GM12878 (cell line): ENCODE data around the gene MEGF9. TPM values are rescaled to one million over a fixed set of nuclear protein-coding genes. Genes with fewer than 3 reads are reported as not detected.

Source experiments
- ATAC-seq: fragments of 200-7000 bp; cut with Tn5 transposase; 3 replicates; pipeline ENCODE4 v1.9.1; 2020; ENCODE audit warnings: mild to moderate bottlenecking, moderate library complexity
- BruUV-seq: library from RNA; stranded (reverse); fragments of 400-500 nt; replicated peaks from 2 replicates; lab custom pipeline; 2021; lab: Mats Ljungman, UMichigan
- CTCF ChIA-PET: fragments of 300-600 bp; sonication (Branson Sonifier 250); formaldehyde crosslinking; extraction: SDS; loops from one replicate; lab custom pipeline; 2021; ENCODE audit warnings: inconsistent platforms; lab: Yijun Ruan, JAX
- POLR2A ChIA-PET: fragments of 350-600 bp; formaldehyde crosslinking; extraction: SDS; loops from one replicate; lab custom pipeline; 2021; ENCODE audit warnings: inconsistent platforms; lab: Charles Lee
- RAD21 ChIA-PET: fragments of 300-600 bp; sonication (Branson Sonifier 250); formaldehyde crosslinking; loops from one replicate; lab custom pipeline; 2023; ENCODE audit warnings: antibody characterized with exemption; ENCODE audit not compliant: unreplicated experiment; lab: Charles Lee
- SMC1A ChIA-PET: fragments of 300-600 bp; sonication (Branson Sonifier 250); formaldehyde crosslinking; loops from one replicate; lab custom pipeline; 2023; ENCODE audit not compliant: unreplicated experiment, uncharacterized antibody; lab: Charles Lee
- DNase-seq: peaks from one replicate; pipeline ENCODE4 v3.0.0-alpha.2; 2011; ENCODE audit warnings: low read depth, low spot score
- FAIRE-seq: peaks from 3 replicates; lab custom pipeline; 2011; peaks lifted over from hg19 to GRCh38; lab: Jason Lieb, UNC
- H2AFZ ChIP-seq: 2 replicates; pipeline ENCODE4 v1.6.0; 2011; ENCODE audit warnings: low read depth, low read length, control low read depth; ENCODE audit not compliant: control insufficient read depth
- H3K27ac ChIP-seq: 2 replicates; pipeline ENCODE4 v1.5.1; 2011; ENCODE audit warnings: control low read depth; ENCODE audit not compliant: control insufficient read depth, insufficient read depth
- H3K27me3 ChIP-seq, 2 experiments: replicated peaks in 1 of 2; 2 replicates each; pipeline versions ENCODE4 v1.6.0 to v1.6.1; 2011; ENCODE audit warnings: low read length in 1 of 2; ENCODE audit not compliant: control insufficient read depth in 2 of 2, insufficient read depth in 2 of 2
- H3K36me3 ChIP-seq, 2 experiments: 2 replicates each; pipeline ENCODE4 v1.5.1; 2011; ENCODE audit warnings: low read length in 1 of 2; ENCODE audit not compliant: control insufficient read depth in 2 of 2, insufficient read depth in 2 of 2
- H3K4me1 ChIP-seq: 2 replicates; pipeline ENCODE4 v1.6.1; 2011; ENCODE audit warnings: mild to moderate bottlenecking, low read length, moderate library complexity, mixed read lengths; ENCODE audit not compliant: control insufficient read depth, insufficient read depth
- H3K4me2 ChIP-seq: 2 replicates; pipeline ENCODE4 v1.6.0; 2011; ENCODE audit warnings: control low read depth; ENCODE audit not compliant: control insufficient read depth, insufficient read depth
- H3K4me3 ChIP-seq: fragments of 200-600 bp; sonication (generic); 2 replicates; pipeline ENCODE4 v1.5.1; 2016
- H3K79me2 ChIP-seq: 2 replicates; pipeline ENCODE4 v1.6.0; 2011; ENCODE audit warnings: low read length; ENCODE audit not compliant: control insufficient read depth, insufficient read depth
- H3K9ac ChIP-seq: 2 replicates; pipeline ENCODE4 v1.8.0; 2011; ENCODE audit warnings: low read length, control low read depth, mixed read lengths; ENCODE audit not compliant: control insufficient read depth, insufficient read depth
- H3K9me3 ChIP-seq: replicated peaks from 3 replicates; pipeline ENCODE4 v1.5.1; 2011; ENCODE audit warnings: mild to moderate bottlenecking, low read length; ENCODE audit not compliant: control insufficient read depth, insufficient read depth
- H4K20me1 ChIP-seq: 2 replicates; pipeline ENCODE4 v1.6.0; 2011; ENCODE audit not compliant: control insufficient read depth, insufficient read depth
- CBX5 ChIP-seq: sonication (generic); IDR thresholded peaks from 2 replicates; pipeline ENCODE4 v1.6.1; 2016; ENCODE audit warnings: low read depth, moderate library complexity, mild to moderate bottlenecking, inconsistent platforms
- JUND ChIP-seq: IDR thresholded peaks from 2 replicates; pipeline ENCODE4 v1.6.1; 2012; ENCODE audit warnings: low read depth, mild to moderate bottlenecking, low read length, improper control_type of control experiment, moderate library complexity
- MEF2B ChIP-seq: fragments of 450-650 bp; IDR thresholded peaks from 2 replicates; pipeline ENCODE4 v1.6.1; 2018; ENCODE audit warnings: mild to moderate bottlenecking, moderate library complexity; ENCODE audit not compliant: partially characterized antibody, poor library complexity, severe bottlenecking
- ZBTB33 ChIP-seq: fragments of 450-650 bp; IDR thresholded peaks from 2 replicates; pipeline ENCODE4 v1.6.1; 2017; ENCODE audit warnings: mild to moderate bottlenecking
- ZBTB4 ChIP-seq: fragments of 450-650 bp; formaldehyde crosslinking; IDR thresholded peaks from 2 replicates; pipeline ENCODE4 v1.4.0; 2022; ENCODE audit warnings: mild to moderate bottlenecking, moderate library complexity
- whole genome bisulfite sequencing: methylation state at CpG from one replicate; pipeline ENCODE4 v1.1.6; 2016; ENCODE audit warnings: low lambda C conversion rate; ENCODE audit not compliant: insufficient replicate concordance, insufficient coverage; ENCODE audit errors: missing lambda C conversion rate; 5-methylcytosine and 5-hydroxymethylcytosine counted together
- in situ Hi-C: fragments of 300-500 bp; cut with MboI; formaldehyde crosslinking; loops from 9 replicates; pipeline ENCODE4 v1.14.3; 2018; ENCODE audit warnings: mixed read lengths
- intact Hi-C: fragments of 100-400 bp; cut with micrococcal nuclease; formaldehyde crosslinking; loops from one replicate; pipeline ENCODE4 v1.14.2; 2022; ENCODE audit not compliant: unreplicated experiment
- polyA plus RNA-seq, 11 experiments: library from polyadenylated mRNA; depleted of rRNA in 4 of 11; unstranded in 6 of 11; stranded (reverse) in 5 of 11; fragments of >200 nt; fragmentation: Nextera tagmentation in 4 of 11; fragmentation: Illumina TruSeq in 1 of 11; extraction: Ambion mirVana in 4 of 11; extraction: Trizol in 1 of 11; gene quantifications; 1 replicate in 1 of 11; 2 replicates in 10 of 11; pipeline versions ENCODE4 v1.2.1 to v1.2.3, GENCODE V29; 2011 to 2016; ENCODE audit warnings: inconsistent platforms in 2 of 11, missing spikeins in 2 of 11, low read depth in 1 of 11
- total RNA-seq, 4 experiments: library from RNA; depleted of rRNA in 3 of 4; stranded (reverse); fragments of >200 nt in 3 of 4; fragmentation: Illumina TruSeq in 1 of 4; extraction: Trizol in 1 of 4; gene quantifications; 2 replicates each; pipeline versions ENCODE4 v1.2.1 to v1.2.3, GENCODE V29; 2013 to 2021

MEGF9 gene
- total and polyA plus RNA-seq, 10 of the 15 experiments (the other 5 are each of a cell fraction or from before 2014, with no cell fraction given), result 0.71 to 5.1 (median 2.6) TPM

- H3K4me1 ChIP-seq, result no peaks in the 10 kb centered on the region; the same call in 1 of the 2 replicates
- 83% methylated on average over 4 of the region's 4 CpGs for WGBS
- ChIA-PET RAD21 (no interaction called here), CTCF (no interaction called here), POLR2A (no interaction called here), SMC1A (interaction anchor here (1.6 kb wide), 1 partner anchor 58 kb away, joined by 3 read pairs; no protein-coding TSS in a partner anchor)
- H3K36me3 ChIP-seq, result no peaks in the 10 kb centered on the region
- no peak overlapping the region for H2AFZ ChIP-seq
- no peaks in the 10 kb centered on the region for H3K9me3 ChIP-seq
- H3K27me3 ChIP-seq, result no peaks in the 10 kb centered on the region
- H3K9ac ChIP-seq, result no peak overlapping the region
- ATAC-seq (no peak), FAIRE-seq (no peak), DNase-seq (no peak)
- intact Hi-C loops (no loop called here), in situ Hi-C loops (no loop called here)
- no peak overlapping the region for H3K27ac ChIP-seq
- H3K79me2 ChIP-seq, result no peaks in the 10 kb centered on the region
- no TSS peak for BruUV-seq
- TF ChIP-seq ZBTB33 (no peak), CBX5 (no peak), JUND (no peak), MEF2B (no peak), ZBTB4 (no peak)
- H3K4me2 ChIP-seq, result no peak overlapping the region
- no peaks in the 10 kb centered on the region for H4K20me1 ChIP-seq
- no peak overlapping the region for H3K4me3 ChIP-seq
Observed at GRCh38 chr9:120654272-120654671, 60.0 kb downstream of the MEGF9 start.
